HG02571 (cell line): Measurements from ENCODE around the gene ELANE.
"Not testable (repeated sequence)": the region's sequence is repeated elsewhere in the genome, so short reads cannot be mapped to it uniquely, and the experiment has no call there.

Experiments
- ATAC-seq: cut with Tn5 transposase; IDR thresholded peaks from one replicate; pipeline ENCODE4 v1.9.1; 2021; ENCODE audit warnings: mild to moderate bottlenecking, moderate library complexity; ENCODE audit not compliant: unreplicated experiment

ELANE gene

GRCh38 chr19:876780-877314, 24.7 kb downstream of the ELANE start:
- ATAC-seq: no peak

- ATAC-seq: not testable (repeated sequence)
These were observed 26.0 kb downstream of the ELANE start for GRCh38 chr19:877992-878660.

DNA sequence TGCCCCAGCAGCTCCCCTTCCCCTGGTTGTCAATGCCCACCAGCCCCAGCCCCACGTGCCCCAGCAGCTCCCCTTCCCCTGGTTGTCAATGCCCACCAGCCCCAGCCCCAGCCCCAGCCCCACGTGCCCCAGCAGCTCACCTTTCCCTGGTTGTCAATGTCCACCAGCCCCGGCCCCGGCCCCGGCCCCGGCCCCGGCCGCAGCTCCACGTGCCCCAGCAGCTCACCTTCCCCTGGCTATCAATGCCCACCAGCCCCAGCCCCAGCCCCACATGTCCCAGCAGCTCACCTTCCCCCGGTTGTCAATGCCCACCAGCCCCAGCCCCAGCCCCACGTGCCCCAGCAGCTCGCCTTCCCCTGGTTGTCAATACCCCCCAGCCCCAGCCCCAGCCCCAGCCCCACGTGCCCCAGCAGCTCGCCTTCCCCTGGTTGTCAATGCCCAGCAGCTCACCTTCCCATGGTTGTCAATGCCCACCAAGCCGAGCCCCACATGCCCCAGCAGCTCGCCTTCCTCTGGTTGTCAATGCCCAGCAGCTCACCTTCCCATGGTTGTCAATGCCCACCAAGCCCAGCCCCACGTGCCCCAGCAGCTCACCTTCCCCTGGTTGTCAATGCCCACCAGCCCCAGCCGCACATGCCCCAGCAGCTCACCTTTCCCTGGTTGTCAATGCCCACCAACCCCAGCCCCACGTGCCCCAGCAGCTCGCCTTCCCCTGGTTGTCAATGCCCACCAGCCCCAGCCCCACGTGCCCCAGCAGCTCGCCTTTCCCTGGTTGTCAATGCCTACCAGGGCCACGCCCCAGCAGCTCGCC, 26.9 kb downstream of the ELANE start:
- not testable (repeated sequence) for ATAC-seq

- ATAC-seq: no peak
These were observed 27.8 kb downstream of the ELANE start for GRCh38 chr19:879711-880438.

- ATAC-seq: no peak
These were observed 29.4 kb downstream of the ELANE start for GRCh38 chr19:881385-882071.

- no peak for ATAC-seq
These were observed 30.9 kb downstream of the ELANE start for GRCh38 chr19:882871-883497.

- ATAC-seq: no peak
These were observed 31.6 kb downstream of the ELANE start for GRCh38 chr19:883661-884211.

DNA sequence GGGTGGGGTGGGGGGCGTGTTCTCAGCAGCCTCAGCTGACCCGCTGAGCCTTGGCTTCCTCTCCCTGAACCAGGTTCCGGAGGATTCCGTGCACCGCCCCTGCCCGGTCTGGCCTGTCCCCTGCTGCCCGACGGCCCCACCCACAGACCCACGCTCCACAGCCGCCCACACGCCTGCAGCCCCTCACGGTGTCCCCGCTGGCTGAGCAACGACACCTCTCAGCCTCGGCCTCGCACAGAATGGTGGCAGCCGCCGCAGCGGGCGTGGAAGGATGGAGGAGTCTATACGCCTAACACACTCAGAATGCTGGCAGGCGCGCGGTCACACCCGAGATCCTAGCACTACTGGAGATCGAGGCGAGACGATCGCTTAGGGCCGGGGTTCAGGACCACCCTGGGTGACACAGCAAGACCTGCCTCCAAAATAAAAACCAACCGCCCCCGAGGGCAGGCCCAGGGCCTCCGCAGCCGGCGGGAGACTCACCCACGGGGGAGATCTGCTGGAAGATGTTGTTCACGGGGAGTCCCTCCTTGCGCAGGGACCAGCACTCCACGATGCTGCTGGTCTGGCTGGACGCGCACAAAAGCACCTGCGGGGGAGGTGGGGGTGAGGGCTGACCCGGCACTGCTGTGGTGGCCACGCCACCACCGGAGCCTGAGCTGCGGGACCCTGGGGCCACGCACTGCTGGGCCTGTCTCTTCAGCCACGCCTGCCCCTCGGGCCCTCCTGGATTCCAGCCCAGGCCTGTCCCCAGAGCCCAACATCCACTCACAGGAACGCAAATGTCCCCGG, 32.5 kb downstream of the ELANE start:
- no peak for ATAC-seq

DNA sequence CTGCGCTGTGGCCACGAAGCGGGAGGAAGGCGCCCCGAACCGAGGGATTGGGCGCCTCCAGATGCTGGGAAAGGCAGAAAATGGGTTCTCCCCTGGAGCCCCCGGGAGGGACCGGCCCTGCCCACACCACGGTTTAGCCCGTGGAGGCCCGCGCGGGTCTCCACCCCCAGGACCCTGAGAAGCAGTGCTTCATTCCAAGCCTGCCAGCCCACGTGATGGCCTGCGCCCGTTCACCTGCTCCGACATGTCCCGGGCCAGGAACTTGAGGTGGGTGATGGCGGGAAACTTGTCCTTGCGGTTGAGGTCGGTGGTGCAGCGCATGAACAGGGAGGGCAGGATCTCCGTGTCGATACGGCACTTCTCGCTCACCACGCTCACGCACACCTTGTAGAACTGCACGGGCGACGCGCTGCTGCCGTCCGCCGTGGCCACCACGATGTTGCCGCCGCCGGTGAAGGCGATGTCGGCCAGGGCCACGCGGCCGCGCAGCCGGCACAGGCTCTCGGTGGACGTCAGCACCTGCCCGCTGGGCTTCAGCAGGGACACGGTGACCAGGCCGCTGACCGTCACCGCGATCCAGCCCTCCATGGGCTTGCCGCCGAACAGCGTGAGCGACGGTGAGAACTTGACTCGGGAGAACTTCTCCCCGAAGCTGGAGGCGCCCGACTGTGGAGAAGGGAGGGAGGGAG, 33.6 kb downstream of the ELANE start:
- no peak for ATAC-seq

GRCh38 chr19:887072-887471, 35.0 kb downstream of the ELANE start:
- ATAC-seq: no peak

DNA sequence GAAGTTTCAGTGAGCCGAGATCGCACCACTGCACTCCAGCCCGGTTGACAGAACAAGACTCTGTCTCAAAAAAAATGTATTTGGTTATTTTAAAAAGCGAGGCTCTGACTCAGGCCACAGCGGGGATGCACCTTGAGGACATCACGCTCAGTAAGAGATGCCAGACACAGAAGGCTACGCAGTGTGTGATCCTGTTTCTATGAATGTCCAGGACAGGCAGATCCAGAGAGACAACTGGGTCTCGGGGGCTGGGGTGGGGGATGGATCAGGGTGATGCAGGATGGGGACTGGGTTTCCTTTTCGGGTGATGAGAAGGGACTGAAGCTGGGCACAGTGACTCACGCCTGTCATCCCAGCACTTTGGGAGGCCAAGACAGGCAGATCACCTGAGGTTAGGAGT, 35.5 kb downstream of the ELANE start:
- ATAC-seq: no peak

DNA sequence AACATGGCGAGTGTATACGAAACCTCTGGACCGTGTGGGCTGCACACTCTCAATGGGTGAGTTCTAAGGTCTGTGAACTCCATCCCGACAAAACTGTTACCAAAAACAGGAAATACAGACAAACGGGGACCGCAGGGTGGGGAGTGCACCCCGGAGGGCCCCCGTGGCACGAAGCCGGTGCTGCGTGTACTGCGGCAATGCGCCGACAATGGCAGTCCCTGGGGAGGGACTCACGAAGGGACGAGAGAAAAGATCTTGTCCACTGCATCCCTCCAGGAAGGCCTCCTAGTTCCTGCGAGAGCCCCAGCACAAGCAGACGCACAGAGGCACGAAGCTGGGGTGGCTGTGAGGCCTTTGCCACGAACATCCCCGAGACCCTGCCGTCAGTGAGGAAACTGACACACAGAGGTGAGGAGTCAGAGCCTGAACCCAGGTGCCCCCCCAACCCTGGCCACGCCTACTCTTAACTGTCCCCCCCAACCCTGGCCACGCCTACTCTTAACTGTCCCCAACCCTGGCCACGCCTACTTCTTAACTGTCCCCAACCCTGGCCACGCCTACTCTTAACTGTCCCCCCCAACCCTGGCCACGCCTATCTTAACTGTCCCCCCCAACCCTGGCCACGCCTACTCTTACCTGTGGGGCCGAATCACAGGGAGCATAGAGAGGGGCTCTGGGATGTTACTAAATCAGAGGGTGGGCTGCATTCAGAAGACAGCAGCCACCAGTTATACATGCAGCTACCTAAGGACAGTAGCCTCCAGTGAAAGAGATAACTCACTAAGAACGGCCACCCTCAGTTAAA, 36.7 kb downstream of the ELANE start:
- ATAC-seq: no peak

DNA sequence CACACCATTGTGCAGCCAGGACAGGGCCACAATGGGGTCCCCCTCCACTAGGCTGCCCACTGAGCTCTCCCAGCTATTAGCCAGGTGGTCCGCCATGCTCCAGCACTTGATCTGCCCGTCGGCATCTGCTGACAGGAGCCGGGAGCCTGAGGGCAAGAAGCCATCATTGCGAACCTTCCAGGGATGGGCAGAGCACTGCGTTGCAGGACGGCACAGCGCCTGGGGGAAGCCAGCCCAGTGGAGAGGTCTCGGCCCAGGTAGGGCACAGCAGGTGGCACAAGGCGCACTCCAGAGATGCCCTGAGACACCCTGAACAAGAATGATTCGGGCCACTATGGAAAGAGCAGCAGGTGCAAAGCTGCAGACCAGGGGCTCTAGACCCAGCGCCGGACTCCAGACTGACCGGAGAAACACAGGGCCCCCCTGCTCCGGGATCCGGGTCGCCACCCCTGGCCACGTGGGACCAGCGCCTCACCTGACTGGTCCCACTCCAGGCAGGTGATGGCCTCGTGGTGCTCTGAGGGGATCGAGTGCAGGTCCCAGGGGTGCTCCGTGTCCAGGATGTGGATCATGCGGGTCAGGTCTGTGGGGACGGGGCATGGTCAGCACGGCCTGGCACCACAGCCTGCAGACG, 37.7 kb downstream of the ELANE start:
- ATAC-seq: no peak

GRCh38 chr19:890831-891230, 38.7 kb downstream of the ELANE start:
- no peak for ATAC-seq

GRCh38 chr19:891421-892200, 39.5 kb downstream of the ELANE start:
- not testable (repeated sequence) for ATAC-seq

GRCh38 chr19:892243-892893, 40.3 kb downstream of the ELANE start:
- ATAC-seq: no peak
